Prostate gland (tissue), 2 donors: ENCODE data around the gene UBALD2.

Source experiments
- POLR2A ChIP-seq: fragments of 450-650 bp; IDR thresholded peaks from one replicate; pipeline ENCODE4 v1.6.1; 2016; ENCODE audit warnings: antibody characterized with exemption, mild to moderate bottlenecking
- POLR2AphosphoS5 ChIP-seq: sonication (generic); formaldehyde crosslinking; IDR thresholded peaks from one replicate; pipeline ENCODE4 v1.6.1; 2017; ENCODE audit warnings: antibody characterized with exemption
- TF ChIP-seq, protein P1 (sequence below), 4 experiments: fragments of 200-600 bp in 2 of 4; fragments of 450-650 bp in 2 of 4; sonication (generic) in 2 of 4; IDR thresholded peaks; 1 replicate in 3 of 4; 2 replicates in 1 of 4; pipeline ENCODE4 v1.5.1; 2016 to 2019; ENCODE audit warnings: antibody characterized with exemption in 4 of 4, mild to moderate bottlenecking in 2 of 4, moderate library complexity in 2 of 4

- TF ChIP-seq, protein P1, sequence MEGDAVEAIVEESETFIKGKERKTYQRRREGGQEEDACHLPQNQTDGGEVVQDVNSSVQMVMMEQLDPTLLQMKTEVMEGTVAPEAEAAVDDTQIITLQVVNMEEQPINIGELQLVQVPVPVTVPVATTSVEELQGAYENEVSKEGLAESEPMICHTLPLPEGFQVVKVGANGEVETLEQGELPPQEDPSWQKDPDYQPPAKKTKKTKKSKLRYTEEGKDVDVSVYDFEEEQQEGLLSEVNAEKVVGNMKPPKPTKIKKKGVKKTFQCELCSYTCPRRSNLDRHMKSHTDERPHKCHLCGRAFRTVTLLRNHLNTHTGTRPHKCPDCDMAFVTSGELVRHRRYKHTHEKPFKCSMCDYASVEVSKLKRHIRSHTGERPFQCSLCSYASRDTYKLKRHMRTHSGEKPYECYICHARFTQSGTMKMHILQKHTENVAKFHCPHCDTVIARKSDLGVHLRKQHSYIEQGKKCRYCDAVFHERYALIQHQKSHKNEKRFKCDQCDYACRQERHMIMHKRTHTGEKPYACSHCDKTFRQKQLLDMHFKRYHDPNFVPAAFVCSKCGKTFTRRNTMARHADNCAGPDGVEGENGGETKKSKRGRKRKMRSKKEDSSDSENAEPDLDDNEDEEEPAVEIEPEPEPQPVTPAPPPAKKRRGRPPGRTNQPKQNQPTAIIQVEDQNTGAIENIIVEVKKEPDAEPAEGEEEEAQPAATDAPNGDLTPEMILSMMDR (IDR thresholded peaks at IDR 0.05): no peak
- TF ChIP-seq POLR2A (no peak), POLR2AphosphoS5 (no peak)
Observed at GRCh38 chr17:76254275-76254674, 10.9 kb upstream of the UBALD2 start.
